H7 (cell line): ENCODE data around the gene UNK. TPM values are rescaled to one million over a fixed set of nuclear protein-coding genes. Genes with fewer than 3 reads are reported as not detected.

ENCODE experiments used
- DNase-seq: peaks from one replicate; pipeline ENCODE4 v3.0.0; 2012
- H3K27me3 ChIP-seq: 2 replicates; pipeline ENCODE4 v1.6.0; 2011; ENCODE audit warnings: mild to moderate bottlenecking, low read length; ENCODE audit not compliant: control insufficient read depth, insufficient read depth
- H3K36me3 ChIP-seq: replicated peaks from 2 replicates; pipeline ENCODE4 v1.5.1; 2011; ENCODE audit warnings: low read length; ENCODE audit not compliant: control insufficient read depth, insufficient read depth
- H3K4me3 ChIP-seq: 2 replicates; pipeline ENCODE4 v1.5.1; 2011; ENCODE audit warnings: low read depth, mild to moderate bottlenecking, control low read depth, low read length, moderate library complexity; ENCODE audit not compliant: insufficient read depth
- total RNA-seq: library from RNA; depleted of rRNA; stranded (reverse); fragments of >200 nt; shearing (Covaris generic); gene quantifications from 2 replicates; pipeline ENCODE4 v1.2.3, GENCODE V29; 2014; rRNA removed

UNK gene
- 17.9 and 21.7 TPM in 2 replicates for total RNA-seq

- DNase-seq, result peak; percentile 98
- Histone ChIP-seq H3K4me3 (peak within 1 kb of the TSS; percentile 52), H3K36me3 (no peaks in the 10 kb centered on the region), H3K27me3 (no peaks in the 10 kb centered on the region)
These were observed at the start of gene UNK for GRCh38 chr17:75784473-75785015. Gene UNK (plus strand): TSS chr17:75784806. CDS start chr17:75784881, 75 bp downstream.

GRCh38 chr17:75736173-75736835, 48.3 kb upstream of the UNK start:
- no peak overlapping the region for H3K4me3 ChIP-seq
- H3K36me3 ChIP-seq, result no peaks in the 10 kb centered on the region
- no peaks in the 10 kb centered on the region for H3K27me3 ChIP-seq
- peak; percentile 55 for DNase-seq

- H3K36me3 ChIP-seq, result no peaks in the 10 kb centered on the region
- no peaks in the 10 kb centered on the region for H3K27me3 ChIP-seq
- H3K4me3 ChIP-seq, result no peak overlapping the region
- peak; percentile 63 for DNase-seq
These were observed 47.3 kb upstream of the UNK start for GRCh38 chr17:75737133-75737962.

GRCh38 chr17:75738218-75738802, 46.3 kb upstream of the UNK start:
- no peak for DNase-seq
- no peaks in the 10 kb centered on the region for H3K36me3 ChIP-seq
- no peaks in the 10 kb centered on the region for H3K27me3 ChIP-seq
- H3K4me3 ChIP-seq, result no peak overlapping the region

- Histone ChIP-seq H3K4me3 (no peak overlapping the region), H3K36me3 (no peaks in the 10 kb centered on the region), H3K27me3 (no peaks in the 10 kb centered on the region)
- no peak for DNase-seq
These were observed 45.4 kb upstream of the UNK start for GRCh38 chr17:75739174-75739573.

- no peak for DNase-seq
- Histone ChIP-seq H3K27me3 (no peaks in the 10 kb centered on the region), H3K36me3 (no peaks in the 10 kb centered on the region), H3K4me3 (no peak overlapping the region)
These were observed 44.8 kb upstream of the UNK start for GRCh38 chr17:75739801-75740200.

- no peaks in the 10 kb centered on the region for H3K27me3 ChIP-seq
- H3K4me3 ChIP-seq, result no peak overlapping the region
- no peaks in the 10 kb centered on the region for H3K36me3 ChIP-seq
- no peak for DNase-seq
These were observed 44.4 kb upstream of the UNK start for GRCh38 chr17:75740215-75740614.

GRCh38 chr17:75740631-75741077, 44.0 kb upstream of the UNK start:
- H3K27me3 ChIP-seq, result no peaks in the 10 kb centered on the region
- no peak overlapping the region for H3K4me3 ChIP-seq
- peak; percentile 78 for DNase-seq
- H3K36me3 ChIP-seq, result no peaks in the 10 kb centered on the region

- no peak for DNase-seq
- Histone ChIP-seq H3K27me3 (no peaks in the 10 kb centered on the region), H3K4me3 (no peak overlapping the region), H3K36me3 (no peaks in the 10 kb centered on the region)
These were observed 42.3 kb upstream of the UNK start for GRCh38 chr17:75742337-75742736.

- DNase-seq, result no peak
- Histone ChIP-seq H3K4me3 (no peak overlapping the region), H3K27me3 (no peaks in the 10 kb centered on the region), H3K36me3 (no peaks in the 10 kb centered on the region)
These were observed 40.9 kb upstream of the UNK start for GRCh38 chr17:75743625-75744206.

- Histone ChIP-seq H3K4me3 (no peak overlapping the region), H3K36me3 (no peaks in the 10 kb centered on the region), H3K27me3 (no peaks in the 10 kb centered on the region; the same call in 1 of the 2 replicates)
- DNase-seq, result no peak
These were observed 35.9 kb upstream of the UNK start for GRCh38 chr17:75748706-75749105.

- no peak overlapping the region for H3K4me3 ChIP-seq
- H3K36me3 ChIP-seq, result no peaks in the 10 kb centered on the region
- peak; percentile 95 for DNase-seq
- H3K27me3 ChIP-seq, result peaks cover 2% of the 10 kb centered on the region; the same call in 1 of the 2 replicates
These were observed 34.8 kb upstream of the UNK start for GRCh38 chr17:75749545-75750389.

- Histone ChIP-seq H3K36me3 (no peaks in the 10 kb centered on the region), H3K27me3 (peaks cover 2% of the 10 kb centered on the region; the same call in 1 of the 2 replicates), H3K4me3 (no peak overlapping the region)
- no peak for DNase-seq
These were observed 33.8 kb upstream of the UNK start for GRCh38 chr17:75750661-75751423.
